ENCODE measurements around the gene FAM20C.

FAM20C gene

GRCh38 chr7:271266-272107 lies 79.1 kb downstream of the FAM20C start:
- DNase-seq (ENCODE audit: low read depth in 3 of 3), result no peak

DNA sequence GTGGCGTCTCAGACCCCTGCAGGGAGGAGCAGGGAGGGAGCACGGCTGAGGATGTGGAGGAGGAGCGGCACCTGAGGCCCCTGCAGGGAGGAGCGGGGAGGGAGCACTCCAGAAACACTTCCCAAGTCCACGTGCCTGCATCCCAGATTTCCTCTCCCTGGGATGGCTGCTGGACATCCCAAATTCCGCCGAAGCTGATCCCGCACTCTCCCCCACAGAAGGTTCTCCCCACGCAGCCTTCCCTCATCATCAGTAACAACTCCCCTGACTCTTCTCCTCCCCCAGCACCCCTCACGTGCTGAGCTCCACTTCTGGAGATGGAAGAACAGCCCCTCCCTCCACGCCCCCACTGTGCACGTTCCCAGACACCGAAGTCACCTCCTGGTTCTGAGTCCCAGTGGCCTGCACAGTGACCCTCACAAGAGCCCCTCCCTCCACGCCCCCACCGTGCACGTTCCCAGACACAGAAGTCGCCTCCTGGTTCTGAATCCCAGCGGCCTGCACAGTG lies 79.8 kb downstream of the FAM20C start:
- no peak for DNase-seq (ENCODE audit: low read depth in 3 of 3)

GRCh38 chr7:272631-273030 lies 80.3 kb downstream of the FAM20C start:
- no peak for DNase-seq (ENCODE audit: low read depth in 3 of 3)

DNA sequence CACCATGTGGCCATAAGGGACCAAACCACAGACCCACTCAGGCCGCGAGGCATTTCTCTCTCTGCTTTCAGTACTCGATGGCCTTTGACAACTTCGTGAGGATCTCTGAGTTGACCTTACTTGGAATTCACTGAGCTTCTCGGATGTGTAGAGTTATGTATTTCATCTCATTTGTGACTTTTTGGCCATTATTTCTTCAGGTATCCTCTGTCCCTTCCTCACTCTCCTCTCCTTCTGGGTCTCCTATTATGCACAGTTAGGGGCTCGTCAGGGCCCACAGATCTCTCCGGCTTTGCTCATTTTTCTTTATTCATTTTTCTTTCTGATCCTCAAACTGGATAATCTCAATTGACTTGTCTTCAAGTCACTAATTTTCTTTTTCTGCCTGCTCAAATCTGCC lies 81.0 kb downstream of the FAM20C start:
- DNase-seq (ENCODE audit: low read depth in 3 of 3), result no peak

DNA sequence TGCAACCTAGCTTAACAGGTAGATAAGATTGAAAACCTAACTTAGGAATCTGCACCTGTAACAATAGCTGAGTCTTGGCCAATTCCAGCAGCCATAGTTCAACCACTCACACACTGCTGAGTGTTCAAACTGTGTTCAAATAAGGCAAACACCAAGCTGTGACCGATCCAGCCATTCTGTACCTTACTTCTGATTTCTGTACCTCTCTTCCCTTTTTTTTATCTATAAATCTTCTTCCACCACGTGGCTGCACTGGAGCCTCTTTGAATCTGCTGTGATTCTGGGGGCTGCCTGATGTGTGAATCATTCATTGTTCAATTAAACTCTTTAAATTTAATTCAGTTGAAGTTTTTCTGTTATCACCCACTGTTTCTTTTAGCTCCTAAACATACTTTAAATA lies 81.9 kb downstream of the FAM20C start:
- no peak for DNase-seq (ENCODE audit: low read depth in 3 of 3)

DNA sequence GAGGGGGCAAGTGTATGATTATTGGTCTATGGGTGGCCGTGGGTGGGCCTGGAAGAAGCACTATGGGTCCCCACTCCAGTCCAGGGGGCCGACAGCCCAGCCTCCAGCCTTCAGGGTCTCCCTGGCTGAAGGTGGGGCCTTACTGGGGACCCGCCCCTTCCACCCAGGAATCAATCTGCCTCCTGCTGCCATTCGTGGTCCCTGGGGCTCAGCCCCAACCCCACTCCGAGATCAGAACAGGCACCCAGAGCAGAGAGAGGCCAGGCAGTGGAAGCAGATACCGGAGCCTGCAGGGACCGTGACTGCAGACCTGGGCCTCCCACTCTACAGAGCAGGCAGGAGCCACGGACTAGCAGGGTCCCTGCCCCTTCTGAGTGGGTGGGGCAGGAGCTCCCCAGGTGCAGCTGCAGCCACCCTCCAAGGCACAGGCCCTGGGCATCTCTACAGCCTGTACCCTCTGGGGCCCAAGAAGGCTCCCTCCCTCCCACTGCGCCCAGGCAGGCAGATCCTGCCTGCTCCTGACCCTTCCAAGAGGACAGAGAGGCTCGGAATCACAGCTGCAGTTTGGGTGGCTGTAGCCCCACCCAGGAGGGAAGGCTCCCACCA lies 84.0 kb downstream of the FAM20C start:
- DNase-seq (ENCODE audit: low read depth in 3 of 3), result no peak

DNA sequence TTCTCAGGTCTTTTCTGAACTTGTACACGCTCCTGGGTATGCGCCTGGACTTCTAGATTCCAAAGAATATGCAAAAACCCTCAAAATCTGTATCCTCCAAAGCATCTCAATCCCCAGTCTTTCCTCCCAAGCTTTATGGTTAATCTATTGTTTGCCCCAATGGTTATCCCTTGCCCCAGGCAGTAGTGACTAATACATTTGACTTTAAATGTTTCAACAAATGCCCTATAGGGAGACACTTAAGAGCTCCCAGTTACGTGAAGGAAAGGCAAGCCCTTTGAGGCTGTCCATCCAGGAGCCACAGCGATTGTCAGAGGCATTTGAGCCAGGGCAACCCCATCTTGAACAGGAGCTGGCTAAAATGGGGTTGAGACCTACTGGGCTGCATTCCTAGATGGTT lies 84.9 kb downstream of the FAM20C start:
- DNase-seq (ENCODE audit: low read depth in 3 of 3), result no peak

GRCh38 chr7:278081-278480 lies 85.7 kb downstream of the FAM20C start:
- DNase-seq (ENCODE audit: low read depth in 3 of 3), result no peak

GRCh38 chr7:279821-280220 lies 87.5 kb downstream of the FAM20C start:
- no peak for DNase-seq (ENCODE audit: low read depth in 3 of 3)

DNA sequence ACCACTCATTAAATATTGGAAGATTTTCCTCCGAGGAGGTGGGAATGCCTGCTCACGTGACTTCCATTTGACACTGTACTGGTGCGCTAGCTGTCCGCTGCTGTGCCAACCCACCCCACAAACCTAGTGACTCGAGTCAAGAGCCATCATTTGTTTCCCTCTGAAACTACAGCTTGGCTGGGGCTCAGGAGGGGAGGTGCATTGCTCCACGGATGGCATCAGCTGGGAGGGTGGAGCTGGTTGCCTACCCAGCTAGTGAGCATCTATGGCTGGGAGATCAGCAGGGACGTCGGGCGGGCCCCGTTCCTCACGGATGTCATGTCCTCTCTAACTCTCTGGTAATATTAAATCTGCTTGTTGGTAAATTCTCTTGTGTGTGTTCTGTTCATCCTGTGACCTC lies 88.1 kb downstream of the FAM20C start:
- no peak for DNase-seq (ENCODE audit: low read depth in 3 of 3)

DNA sequence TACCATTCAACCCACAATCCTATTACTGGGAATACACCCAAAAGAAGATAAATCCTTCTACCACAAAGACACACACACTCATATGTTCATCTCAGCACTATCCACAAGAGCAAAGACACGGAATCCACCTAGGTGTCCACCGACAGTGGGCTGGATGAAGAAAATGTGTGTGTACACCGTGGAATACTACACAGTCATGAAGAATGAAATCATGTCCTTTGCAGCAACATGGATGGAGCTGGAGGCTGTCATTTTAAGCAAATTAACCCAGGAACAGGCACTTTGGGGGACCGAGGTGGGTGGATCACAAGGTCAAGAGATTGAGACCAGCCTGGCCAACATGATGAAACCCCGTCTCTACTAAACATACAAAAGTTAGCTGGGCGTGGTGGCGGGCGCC lies 89.3 kb downstream of the FAM20C start:
- no peak for DNase-seq (ENCODE audit: low read depth in 3 of 3)

DNA sequence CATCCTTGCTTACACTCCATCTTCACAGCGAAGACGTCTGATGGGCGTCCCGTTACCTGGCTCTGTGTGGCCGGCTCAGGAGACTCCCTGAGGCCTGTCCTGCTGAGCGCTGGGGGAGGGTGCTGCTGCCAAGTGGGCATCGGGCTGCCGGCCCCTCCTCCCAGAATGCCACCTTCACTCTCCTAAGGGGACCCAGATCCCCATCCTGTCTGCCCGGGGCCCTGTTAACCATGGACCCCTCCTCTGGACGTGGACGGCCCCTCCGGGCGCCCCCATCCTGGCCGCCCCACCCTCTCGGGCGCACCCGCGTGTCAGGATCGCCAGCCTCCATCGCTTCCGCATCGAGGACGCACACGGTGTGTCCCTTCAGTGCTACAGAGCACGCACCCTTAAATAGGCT lies 90.2 kb downstream of the FAM20C start:
- DNase-seq (ENCODE audit: low read depth in 3 of 3), result no peak

GRCh38 chr7:284762-285722 lies 92.7 kb downstream of the FAM20C start:
- no peak for DNase-seq (ENCODE audit: low read depth in 3 of 3)

DNA sequence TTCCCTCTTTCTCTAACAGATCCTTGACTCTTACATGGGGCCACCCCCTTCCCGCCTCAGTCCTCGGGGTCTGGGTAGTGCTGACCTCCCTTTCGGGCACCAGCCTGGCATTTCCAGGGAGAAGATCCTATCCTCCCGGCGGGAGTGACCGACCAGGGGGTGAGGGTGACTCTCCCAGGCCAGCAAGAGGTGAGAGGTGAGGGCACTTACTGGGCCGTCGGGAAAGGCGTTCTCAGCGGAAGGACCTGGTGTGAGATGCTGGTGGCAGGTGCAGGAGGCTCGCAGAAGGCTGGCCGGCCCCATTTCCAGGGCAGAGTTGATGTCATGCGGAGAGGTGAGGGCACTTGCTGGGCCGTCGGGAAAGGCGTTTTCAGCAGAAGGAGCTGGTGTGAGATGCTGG lies 93.4 kb downstream of the FAM20C start:
- DNase-seq (ENCODE audit: low read depth in 3 of 3), result no peak

- no peak for DNase-seq (ENCODE audit: low read depth in 3 of 3)
Measured at GRCh38 chr7:286266-286665, 93.9 kb downstream of the FAM20C start.

DNA sequence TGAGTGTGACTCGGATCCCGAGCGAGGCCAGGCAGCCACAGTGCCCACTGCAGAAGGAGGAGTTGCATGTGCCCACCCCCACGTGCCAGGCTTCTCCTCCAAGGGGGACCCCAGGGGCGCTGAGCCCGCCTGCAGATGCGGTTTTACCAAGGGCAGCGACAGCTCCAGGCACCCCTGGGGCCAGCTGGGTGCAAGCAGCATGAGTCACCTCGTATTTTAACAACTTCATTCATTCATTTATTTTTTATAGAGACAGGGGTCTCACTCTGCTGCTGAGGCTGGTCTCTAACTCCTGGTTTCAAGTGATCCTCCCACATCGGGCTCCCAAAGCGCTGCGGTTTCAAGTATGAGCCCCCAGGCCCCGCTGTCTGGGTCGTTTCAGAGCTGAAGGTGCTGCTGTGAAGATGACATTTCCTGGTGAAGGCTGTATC lies 96.3 kb downstream of the FAM20C start:
- no peak for DNase-seq (ENCODE audit: low read depth in 3 of 3)

- no peak for DNase-seq (ENCODE audit: low read depth in 3 of 3)
Measured at GRCh38 chr7:289209-289755, 96.9 kb downstream of the FAM20C start.

DNA sequence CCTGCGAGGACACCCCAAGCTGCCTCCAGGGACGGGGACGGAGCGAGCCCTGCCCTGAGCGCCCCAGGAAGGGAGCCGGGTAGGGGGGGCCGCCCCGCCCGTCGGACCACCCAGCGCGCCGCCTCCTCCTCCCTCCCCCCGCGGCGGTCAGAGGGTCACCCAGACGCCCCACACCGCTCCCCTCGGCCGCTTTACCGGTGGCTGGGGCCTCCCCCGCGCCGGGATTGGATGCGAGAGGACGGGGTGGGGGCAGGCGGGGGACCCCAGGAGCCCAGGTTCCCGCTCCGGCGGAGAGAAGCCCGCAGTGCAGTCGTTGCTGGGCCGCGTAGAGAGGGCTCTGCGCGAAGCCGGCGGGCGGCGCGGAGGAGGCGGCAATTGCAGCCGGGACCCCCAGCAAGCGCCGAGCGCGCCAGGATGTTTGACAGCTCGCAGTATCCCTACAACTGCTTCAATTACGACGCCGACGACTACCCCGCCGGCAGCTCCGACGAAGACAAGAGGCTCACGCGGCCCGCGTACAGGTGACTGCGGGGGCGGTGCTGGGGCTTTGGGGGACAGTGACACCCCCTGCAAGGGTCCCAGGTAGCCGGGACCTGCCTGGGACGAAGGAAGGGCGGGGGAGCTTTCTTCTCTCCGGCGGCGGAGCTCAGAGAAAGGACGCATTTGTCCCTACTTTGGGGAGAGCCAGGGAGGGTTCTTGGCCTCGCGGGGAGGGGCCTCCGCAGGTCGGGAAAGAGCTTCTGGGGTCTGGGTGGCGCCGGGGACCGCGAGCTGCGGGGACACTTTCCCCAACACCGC lies 97.6 kb downstream of the FAM20C start, which contains the start of gene FOXL3:
Gene FOXL3 (plus strand): TSS at position 415 of the 798 bp plus-strand sequence. CDS start 0 bp downstream, at position 415.
- DNase-seq (ENCODE audit: low read depth in 3 of 3), result no peak

DNA sequence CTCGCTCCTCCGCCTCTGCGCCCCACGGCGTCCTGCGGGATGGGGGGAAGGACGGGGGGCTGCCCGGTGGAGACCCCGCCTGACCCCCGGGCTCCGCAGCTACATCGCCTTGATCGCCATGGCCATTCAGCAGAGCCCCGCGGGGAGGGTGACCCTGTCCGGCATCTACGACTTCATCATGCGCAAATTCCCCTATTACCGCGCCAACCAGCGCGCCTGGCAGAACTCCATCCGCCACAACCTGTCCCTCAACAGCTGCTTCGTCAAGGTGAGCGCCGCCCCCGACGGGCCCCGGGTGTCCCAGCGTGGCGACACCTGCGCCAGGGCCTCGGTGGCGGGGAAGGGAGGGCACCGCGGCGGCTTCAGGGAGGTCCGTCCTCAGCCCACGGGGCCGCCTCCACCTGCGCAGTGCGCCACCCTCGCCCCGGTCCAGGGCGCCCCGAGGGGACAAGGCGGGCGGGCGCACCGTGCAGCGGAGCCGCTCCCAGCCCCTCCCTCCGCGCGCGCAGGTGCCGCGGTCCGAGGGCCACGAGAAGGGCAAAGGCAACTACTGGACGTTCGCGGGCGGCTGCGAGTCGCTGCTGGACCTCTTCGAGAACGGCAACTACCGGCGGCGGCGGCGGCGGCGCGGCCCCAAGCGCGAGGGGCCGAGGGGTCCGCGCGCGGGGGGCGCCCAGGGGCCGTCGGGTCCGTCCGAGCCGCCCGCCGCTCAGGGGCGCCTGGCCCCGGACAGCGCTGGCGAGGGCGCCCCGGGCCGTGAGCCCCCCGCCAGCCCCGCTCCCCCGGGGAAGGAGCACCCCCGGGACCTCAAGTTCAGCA lies 98.4 kb downstream of the FAM20C start:
- DNase-seq (ENCODE audit: low read depth in 3 of 3), result no peak

Measured in stimulated activated CD4-positive, alpha-beta T cell treated with anti-CD3 and anti-CD28 coated beads, TNF-alpha, amount 100 ng/mL, for 48 hours (primary cell).